NCI-H748 (cell line): Measurements from ENCODE around the gene SPINK4.

Experiments used
- DNase-seq: peaks from one replicate; lab custom pipeline; 2025; ENCODE audit not compliant: unreplicated experiment; lab: John Stamatoyannopoulos, UW

SPINK4 gene

GRCh38 chr9:33256236-33256635 lies 16.3 kb downstream of the SPINK4 start:
- no peak for DNase-seq

- DNase-seq, result no peak
Measured at GRCh38 chr9:33257276-33257675, 17.3 kb downstream of the SPINK4 start.

- no peak for DNase-seq
Measured at GRCh38 chr9:33260372-33260771, 20.4 kb downstream of the SPINK4 start.

- peak; percentile 51 for DNase-seq
Measured at GRCh38 chr9:33263131-33264002, 23.4 kb downstream of the SPINK4 start.

- peak; percentile 57 for DNase-seq
Measured at GRCh38 chr9:33264003-33264472, 24.1 kb downstream of the SPINK4 start.

GRCh38 chr9:33264473-33265177 lies 24.7 kb downstream of the SPINK4 start, which contains the start of the genes BAG1 and CHMP5:
Gene BAG1, minus strand, starts transcription at chr9:33264708.
Gene CHMP5, plus strand, starts transcription at chr9:33265049. Its CDS starts 30 bp downstream, at chr9:33265079.
- peak; percentile 99 for DNase-seq

- DNase-seq, result no peak
Measured at GRCh38 chr9:33265211-33265865, 25.4 kb downstream of the SPINK4 start.

- no peak for DNase-seq
Measured at GRCh38 chr9:33267151-33267767, 27.3 kb downstream of the SPINK4 start.

GRCh38 chr9:33270146-33270545 lies 30.2 kb downstream of the SPINK4 start:
- DNase-seq, result no peak

- DNase-seq, result no peak
Measured at GRCh38 chr9:33272061-33272460, 32.1 kb downstream of the SPINK4 start.

- no peak for DNase-seq
Measured at GRCh38 chr9:33273266-33273971, 33.5 kb downstream of the SPINK4 start.

GRCh38 chr9:33273972-33274328 lies 34.0 kb downstream of the SPINK4 start:
- DNase-seq, result no peak

- DNase-seq, result no peak
Measured at GRCh38 chr9:33277484-33277883, 37.5 kb downstream of the SPINK4 start.

GRCh38 chr9:33285502-33285901 lies 45.5 kb downstream of the SPINK4 start:
- DNase-seq, result no peak

- peak; percentile 69 for DNase-seq
Measured at GRCh38 chr9:33287087-33287490, 47.1 kb downstream of the SPINK4 start.

GRCh38 chr9:33288235-33288634 lies 48.3 kb downstream of the SPINK4 start:
- no peak for DNase-seq

GRCh38 chr9:33288828-33289483 lies 49.0 kb downstream of the SPINK4 start:
- DNase-seq, result no peak

- DNase-seq, result no peak
Measured at GRCh38 chr9:33289496-33289895, 49.5 kb downstream of the SPINK4 start.

- DNase-seq, result no peak
Measured at GRCh38 chr9:33289936-33290246, 49.9 kb downstream of the SPINK4 start.
